DND-41 (cell line): ENCODE measurements around the gene TBC1D7.

Source experiments
- ATAC-seq: fragments of 200-7000 bp; cut with Tn5 transposase; 3 replicates; pipeline ENCODE4 v1.9.1; 2021; ENCODE audit warnings: low read depth; ENCODE audit not compliant: insufficient read depth
- DNase-seq: peaks from one replicate; pipeline ENCODE4 v3.0.0-alpha.2; 2020
- H2AFZ ChIP-seq: 2 replicates; pipeline ENCODE4 v1.6.0; 2012; ENCODE audit warnings: low read depth, low read length
- H3K27ac ChIP-seq: 2 replicates; pipeline ENCODE4 v1.5.1; 2012; ENCODE audit warnings: low read length, inconsistent platforms
- H3K27me3 ChIP-seq: fragments of 200-600 bp; sonication (generic); 2 replicates; pipeline ENCODE4 v1.6.0; 2012; ENCODE audit warnings: low read length, mild to moderate bottlenecking, inconsistent platforms; ENCODE audit not compliant: insufficient read depth, poor library complexity
- H3K36me3 ChIP-seq: 2 replicates; pipeline ENCODE4 v1.5.1; 2012; ENCODE audit warnings: low read length, inconsistent platforms; ENCODE audit not compliant: insufficient read depth
- H3K4me1 ChIP-seq: 2 replicates; pipeline ENCODE4 v1.5.1; 2012; ENCODE audit warnings: mild to moderate bottlenecking, low read length; ENCODE audit not compliant: insufficient read depth
- H3K4me2 ChIP-seq: 2 replicates; pipeline ENCODE4 v1.6.0; 2012; ENCODE audit warnings: mild to moderate bottlenecking, moderate library complexity, low read length, inconsistent platforms; ENCODE audit not compliant: insufficient read depth
- H3K4me3 ChIP-seq, 2 experiments: fragments of 200-600 bp in 1 of 2; shearing (Covaris generic) in 1 of 2; 2 replicates each; pipeline ENCODE4 v1.5.1; 2012 to 2016; ENCODE audit warnings: inconsistent platforms in 2 of 2, low read length in 2 of 2, mild to moderate bottlenecking in 2 of 2, low read depth in 1 of 2, moderate library complexity in 1 of 2
- H3K79me2 ChIP-seq: 2 replicates; pipeline ENCODE4 v1.6.0; 2012; ENCODE audit warnings: low read length, inconsistent platforms; ENCODE audit not compliant: insufficient read depth
- H3K9ac ChIP-seq: 2 replicates; pipeline ENCODE4 v1.6.0; 2012; ENCODE audit warnings: low read depth, mild to moderate bottlenecking, inconsistent platforms, low read length, moderate library complexity
- H3K9me3 ChIP-seq: 2 replicates; pipeline ENCODE4 v1.5.1; 2012; ENCODE audit warnings: low read length, moderate library complexity, mild to moderate bottlenecking, inconsistent platforms; ENCODE audit not compliant: insufficient read depth, severe bottlenecking
- H4K20me1 ChIP-seq: 2 replicates; pipeline ENCODE4 v1.6.0; 2012; ENCODE audit warnings: low read length; ENCODE audit not compliant: insufficient read depth
- CTCF ChIP-seq: IDR thresholded peaks from 2 replicates; pipeline ENCODE4 v1.5.1; 2012; ENCODE audit warnings: borderline replicate concordance, low read length, moderate library complexity, mild to moderate bottlenecking; ENCODE audit not compliant: poor library complexity, severe bottlenecking; ENCODE audit errors: extremely low read depth
- EZH2 ChIP-seq: IDR thresholded peaks from 3 replicates; pipeline ENCODE4 v1.6.1; 2012; ENCODE audit warnings: borderline replicate concordance, low read depth, mild to moderate bottlenecking, moderate library complexity, low read length, inconsistent platforms; ENCODE audit not compliant: severe bottlenecking

TBC1D7 gene

DNA sequence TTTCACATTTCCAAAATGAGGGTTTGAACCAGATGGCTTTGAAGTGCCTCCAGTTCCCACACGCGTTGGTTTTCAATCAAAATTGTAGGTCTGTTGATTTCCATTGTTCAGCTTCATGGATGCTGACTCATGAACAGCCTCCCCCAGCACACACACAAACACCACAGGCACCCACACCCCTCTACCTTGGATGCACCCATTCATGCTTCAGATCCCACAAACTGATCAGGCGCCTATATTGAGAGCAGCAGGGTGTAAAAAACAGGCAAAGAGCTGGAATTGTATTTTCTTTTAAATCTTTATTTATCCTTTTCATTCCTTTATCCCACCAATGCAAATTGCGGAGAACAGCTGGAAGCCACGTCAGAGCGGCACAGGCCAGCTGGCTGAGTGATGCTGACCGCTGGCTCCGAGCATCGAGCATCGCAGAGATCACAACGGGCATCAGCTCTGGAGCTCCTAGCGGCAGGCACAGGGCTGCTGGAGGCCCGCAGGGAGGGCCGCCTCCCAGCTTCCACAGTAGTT, 29.3 kb upstream of the TBC1D7 start:
- ATAC-seq (no peak), DNase-seq (no peak)
- Histone ChIP-seq H3K4me1 (peaks cover 24% of the 10 kb centered on the region), H4K20me1 (no peaks in the 10 kb centered on the region), H3K27me3 (no peaks in the 10 kb centered on the region), H3K27ac (no peak overlapping the region), H3K79me2 (no peaks in the 10 kb centered on the region), H3K9me3 (no peaks in the 10 kb centered on the region), H2AFZ (no peak overlapping the region), H3K36me3 (no peaks in the 10 kb centered on the region; the same call in 1 of the 2 replicates), H3K4me2 (no peak overlapping the region), H3K4me3 (no peak overlapping the region), H3K9ac (no peak overlapping the region)
- TF ChIP-seq EZH2: no peak
- no peak for TF ChIP-seq CTCF

DNA sequence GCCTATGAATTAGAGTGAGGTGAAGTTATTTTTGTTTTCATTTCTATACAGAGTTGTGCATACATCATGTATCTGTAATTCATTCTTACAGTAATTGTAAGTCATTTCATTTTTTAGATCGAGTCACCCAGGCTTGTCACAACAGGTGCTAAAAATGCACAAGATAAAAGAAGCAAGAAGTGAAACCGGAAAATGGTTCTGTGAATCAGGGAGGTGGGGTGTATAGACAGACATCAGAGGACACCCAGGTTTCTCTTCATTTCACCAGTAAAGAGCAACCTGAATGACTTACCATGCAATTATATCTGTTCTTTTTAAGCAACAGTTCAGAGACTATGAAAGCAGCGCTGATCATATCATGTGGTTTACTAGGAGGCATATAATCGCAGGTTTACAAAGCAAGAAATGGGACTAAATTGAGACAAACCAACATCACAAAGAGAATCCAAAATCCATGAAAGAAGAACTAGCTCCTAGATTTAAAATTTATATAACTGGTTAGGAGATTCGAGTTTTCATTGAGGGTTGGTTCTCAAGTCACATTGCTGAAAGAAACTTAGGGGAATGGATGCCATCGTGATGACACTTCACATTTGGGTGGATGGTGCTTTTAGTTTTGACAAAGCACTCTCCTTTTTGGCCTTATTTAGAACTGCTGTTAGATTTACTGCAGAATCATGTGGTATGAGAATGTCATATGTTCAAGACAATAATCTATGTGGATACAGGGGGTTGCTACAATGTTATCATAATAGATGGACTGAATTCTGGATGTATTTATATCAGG, 27.9 kb upstream of the TBC1D7 start:
- Histone ChIP-seq H4K20me1 (no peaks in the 10 kb centered on the region), H3K4me2 (peak overlapping the region; percentile 54), H3K9me3 (no peaks in the 10 kb centered on the region), H3K79me2 (no peaks in the 10 kb centered on the region), H3K27me3 (no peaks in the 10 kb centered on the region), H3K9ac (no peak overlapping the region; the same call in 1 of the 2 replicates), H2AFZ (peak overlapping the region; percentile 40), H3K27ac (peak overlapping the region; percentile 42), H3K4me1 (peaks cover 24% of the 10 kb centered on the region), H3K4me3 (peak overlapping the region in 1 of 2 experiments; percentile 34; a peak in 2 of 4 replicates), H3K36me3 (no peaks in the 10 kb centered on the region)
- TF ChIP-seq CTCF: no peak
- no peak for TF ChIP-seq EZH2
- DNase-seq (peak; percentile 27), ATAC-seq (peak; percentile 87)

GRCh38 chr6:13355043-13355945, 27.0 kb upstream of the TBC1D7 start:
- H3K27ac ChIP-seq: peak overlapping the region; percentile 42
- TF ChIP-seq CTCF: no peak
- no peak for TF ChIP-seq EZH2
- no peaks in the 10 kb centered on the region for H4K20me1 ChIP-seq
- peak overlapping the region in 1 of 2 experiments; percentile 34; a peak in 2 of 4 replicates for H3K4me3 ChIP-seq
- H3K4me2 ChIP-seq: peak overlapping the region; percentile 54
- DNase-seq (no peak), ATAC-seq (peak; percentile 73)
- H3K4me1 ChIP-seq: peaks cover 24% of the 10 kb centered on the region
- no peak overlapping the region; the same call in 1 of the 2 replicates for H3K9ac ChIP-seq
- H3K27me3 ChIP-seq: no peaks in the 10 kb centered on the region
- no peaks in the 10 kb centered on the region for H3K9me3 ChIP-seq
- H3K36me3 ChIP-seq: no peaks in the 10 kb centered on the region
- peak overlapping the region; percentile 40 for H2AFZ ChIP-seq
- no peaks in the 10 kb centered on the region for H3K79me2 ChIP-seq
